MCF 10A (cell line): ENCODE measurements around the gene RXRB. TPM values are rescaled to one million over a fixed set of nuclear protein-coding genes. Genes with fewer than 3 reads are reported as not detected.

Experiments used
- BruUV-seq: library from RNA; stranded (reverse); fragments of 400-500 nt; replicated peaks from 2 replicates; lab custom pipeline; 2021; lab: Mats Ljungman, UMichigan
- CTCF ChIA-PET: fragments of 300-600 bp; sonication (Branson Sonifier 250); formaldehyde crosslinking; extraction: SDS; loops from one replicate; lab custom pipeline; 2021; ENCODE audit warnings: antibody characterized with exemption, inconsistent platforms; lab: Yijun Ruan, JAX
- POLR2A ChIA-PET: fragments of 300-600, 350-650 bp; sonication (Branson Sonifier 250); formaldehyde crosslinking; extraction: SDS; loops from one replicate; lab custom pipeline; 2020; ENCODE audit warnings: antibody characterized with exemption, inconsistent platforms; lab: Yijun Ruan, JAX
- DNase-seq: peaks from one replicate; pipeline ENCODE4 v3.0.0-alpha.2; 2018; ENCODE audit not compliant: unreplicated experiment
- H3K27ac Mint-ChIP-seq: one replicate; pipeline ENCODE4 v1.8.0; 2022; ENCODE audit warnings: mild to moderate bottlenecking, low read depth, mixed read lengths; ENCODE audit not compliant: unreplicated experiment
- H3K27me3 Mint-ChIP-seq: one replicate; pipeline ENCODE4 v1.8.0; 2022; ENCODE audit warnings: mixed read lengths; ENCODE audit not compliant: insufficient read depth, unreplicated experiment
- H3K36me3 Mint-ChIP-seq: one replicate; pipeline ENCODE4 v1.8.0; 2022; ENCODE audit warnings: mild to moderate bottlenecking, moderate library complexity, mixed read lengths; ENCODE audit not compliant: insufficient read depth, unreplicated experiment
- H3K4me1 Mint-ChIP-seq: one replicate; pipeline ENCODE4 v1.8.0; 2022; ENCODE audit warnings: mixed read lengths; ENCODE audit not compliant: insufficient read depth, unreplicated experiment
- H3K4me3 Mint-ChIP-seq: one replicate; pipeline ENCODE4 v1.8.0; 2022; ENCODE audit warnings: mild to moderate bottlenecking, moderate library complexity, mixed read lengths; ENCODE audit not compliant: unreplicated experiment
- H3K9me3 Mint-ChIP-seq: one replicate; pipeline ENCODE4 v1.8.0; 2022; ENCODE audit warnings: mixed read lengths; ENCODE audit not compliant: unreplicated experiment
- intact Hi-C: fragments of 100-400 bp; cut with micrococcal nuclease; formaldehyde crosslinking; loops from 2 replicates; pipeline ENCODE4 v1.14.1; 2022
- total RNA-seq: library from RNA; stranded (reverse); gene quantifications from 2 replicates; pipeline ENCODE4 v1.2.3, GENCODE V29; 2022
- TF ChIP-seq, protein P1 (sequence below): fragments of 200-600 bp; IDR thresholded peaks from one replicate; pipeline ENCODE4 v1.8.0; 2022; ENCODE audit warnings: antibody characterized with exemption, mild to moderate bottlenecking; ENCODE audit not compliant: unreplicated experiment

Gene RXRB
- total RNA-seq, 1 experiment from 2014 or later, result 35.1 TPM

DNA sequence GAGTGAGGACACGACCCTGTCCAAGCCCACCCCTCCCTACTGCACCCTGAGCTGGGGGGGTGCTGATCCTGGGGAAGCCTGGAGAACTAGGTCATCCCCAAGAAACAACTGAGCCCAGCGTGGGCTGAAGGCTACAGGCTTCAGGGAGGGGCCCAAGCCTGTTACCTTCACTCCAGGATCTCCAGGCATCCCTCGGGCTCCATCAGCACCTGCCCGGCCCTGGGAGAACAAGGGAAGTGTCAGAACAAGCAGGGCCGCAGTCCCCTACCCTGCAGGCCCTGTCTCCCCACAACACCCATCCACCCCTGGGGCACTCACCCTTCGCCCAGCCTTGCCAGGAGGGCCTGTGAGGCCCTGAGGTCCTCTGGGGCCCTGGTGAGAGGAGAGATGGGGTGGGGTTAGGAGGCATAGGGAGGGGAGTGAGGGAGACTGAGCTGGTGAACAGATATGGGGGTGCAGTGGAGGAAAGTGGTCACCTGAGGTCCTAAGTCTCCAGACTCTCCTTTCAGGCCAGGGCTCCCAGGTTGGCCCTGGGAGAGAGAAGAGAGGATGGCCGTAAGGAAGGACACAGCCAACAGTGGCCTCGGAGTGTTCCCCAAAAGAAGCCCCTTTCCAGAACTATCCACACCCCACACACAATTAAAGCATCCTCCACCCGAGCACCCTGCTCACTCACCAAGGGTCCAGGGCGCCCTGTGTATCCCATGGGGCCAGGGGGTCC lies 21.6 kb downstream of the RXRB start:
- ChIA-PET CTCF (interaction anchor here (0.5 to 1.0 kb wide), 2 partner anchors 11 to 328 kb away, joined by 3 read pairs; no protein-coding TSS in a partner anchor), POLR2A (no interaction called here)
- TF ChIP-seq, protein P1, sequence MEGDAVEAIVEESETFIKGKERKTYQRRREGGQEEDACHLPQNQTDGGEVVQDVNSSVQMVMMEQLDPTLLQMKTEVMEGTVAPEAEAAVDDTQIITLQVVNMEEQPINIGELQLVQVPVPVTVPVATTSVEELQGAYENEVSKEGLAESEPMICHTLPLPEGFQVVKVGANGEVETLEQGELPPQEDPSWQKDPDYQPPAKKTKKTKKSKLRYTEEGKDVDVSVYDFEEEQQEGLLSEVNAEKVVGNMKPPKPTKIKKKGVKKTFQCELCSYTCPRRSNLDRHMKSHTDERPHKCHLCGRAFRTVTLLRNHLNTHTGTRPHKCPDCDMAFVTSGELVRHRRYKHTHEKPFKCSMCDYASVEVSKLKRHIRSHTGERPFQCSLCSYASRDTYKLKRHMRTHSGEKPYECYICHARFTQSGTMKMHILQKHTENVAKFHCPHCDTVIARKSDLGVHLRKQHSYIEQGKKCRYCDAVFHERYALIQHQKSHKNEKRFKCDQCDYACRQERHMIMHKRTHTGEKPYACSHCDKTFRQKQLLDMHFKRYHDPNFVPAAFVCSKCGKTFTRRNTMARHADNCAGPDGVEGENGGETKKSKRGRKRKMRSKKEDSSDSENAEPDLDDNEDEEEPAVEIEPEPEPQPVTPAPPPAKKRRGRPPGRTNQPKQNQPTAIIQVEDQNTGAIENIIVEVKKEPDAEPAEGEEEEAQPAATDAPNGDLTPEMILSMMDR, result no peak
- no TSS peak for BruUV-seq
- no peaks in the 10 kb centered on the region for H3K36me3 Mint-ChIP-seq
- intact Hi-C loops, result no loop called here
- peaks cover 24% of the 10 kb centered on the region for H3K27me3 Mint-ChIP-seq
- no peak overlapping the region for H3K27ac Mint-ChIP-seq
- H3K4me3 Mint-ChIP-seq, result no peak overlapping the region
- no peaks in the 10 kb centered on the region for H3K4me1 Mint-ChIP-seq
- peaks cover 12% of the 10 kb centered on the region for H3K9me3 Mint-ChIP-seq
- DNase-seq, result no peak

DNA sequence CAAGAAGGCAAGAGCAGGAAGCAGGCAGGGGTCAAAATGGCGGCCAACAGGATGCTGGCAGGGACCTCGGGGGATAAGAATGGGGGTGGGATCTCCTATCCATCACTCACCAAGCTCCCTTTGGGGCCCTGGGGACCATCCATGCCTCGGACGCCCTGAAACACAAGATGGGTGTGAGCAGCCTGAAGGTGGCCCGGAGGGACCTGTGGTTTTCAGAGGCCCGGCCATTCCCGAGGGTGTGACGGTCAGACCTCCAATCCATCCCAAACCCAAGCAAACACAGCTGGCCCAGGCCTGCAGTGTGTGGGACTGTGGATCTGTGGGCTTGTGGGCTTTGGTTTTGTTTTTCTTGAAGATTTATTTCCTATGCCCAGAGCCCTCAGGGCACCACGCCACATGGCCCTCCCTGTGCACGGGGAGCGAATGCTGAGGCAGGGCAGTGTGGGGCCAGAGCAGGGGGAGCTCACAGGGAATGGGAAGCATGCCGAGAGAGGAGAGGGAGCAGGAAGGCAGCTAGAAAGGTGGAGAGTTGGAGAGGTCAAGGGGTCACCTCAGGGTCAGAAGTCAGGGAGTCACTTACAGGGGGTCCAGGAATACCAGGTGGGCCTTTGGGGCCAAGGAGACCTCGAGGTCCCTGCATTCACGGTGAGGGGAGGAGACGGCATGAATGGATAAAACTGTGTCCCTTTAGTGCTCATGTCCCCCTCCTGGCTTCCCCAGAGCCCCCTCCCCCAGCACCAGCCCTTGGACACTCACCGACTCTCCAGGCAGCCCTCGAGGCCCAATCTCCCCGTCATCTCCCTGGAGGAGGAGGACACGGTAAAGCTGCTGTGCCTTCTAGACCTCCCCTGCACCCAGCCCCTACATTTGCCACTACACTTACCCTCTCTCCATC lies 22.7 kb downstream of the RXRB start:
- Mint-ChIP-seq H3K4me1 (no peaks in the 10 kb centered on the region), H3K36me3 (no peaks in the 10 kb centered on the region), H3K27ac (no peak overlapping the region), H3K9me3 (peaks cover 3% of the 10 kb centered on the region), H3K27me3 (peaks cover 24% of the 10 kb centered on the region), H3K4me3 (no peak overlapping the region)
- no TSS peak for BruUV-seq
- CTCF ChIA-PET, result interaction anchor here (1.0 to 1.4 kb wide), 3 partner anchors 12 to 244 kb away, joined by 3 read pairs; no protein-coding TSS in a partner anchor
- intact Hi-C loops, result no loop called here
- POLR2A ChIA-PET, result no interaction called here
- TF ChIP-seq, protein P1, result no peak
- no peak for DNase-seq

DNA sequence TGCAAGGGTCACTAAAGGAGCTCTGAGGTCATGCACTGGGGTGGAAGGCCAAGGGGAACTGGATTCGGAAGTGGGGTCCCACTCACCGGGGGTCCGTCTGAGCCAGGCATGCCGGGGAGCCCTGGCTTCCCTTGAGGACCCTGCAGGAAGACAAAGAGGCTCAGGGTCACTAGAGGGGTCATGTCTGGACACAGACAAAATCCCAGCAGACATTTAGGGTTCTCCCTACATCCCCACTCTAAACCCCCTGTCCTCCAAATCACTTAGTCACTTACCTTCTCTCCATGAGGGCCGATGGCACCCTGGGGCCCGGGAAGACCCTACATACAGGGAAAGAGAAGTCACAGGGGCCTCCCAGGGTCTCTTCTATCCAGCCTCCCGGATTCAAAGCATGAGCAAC lies 23.6 kb downstream of the RXRB start:
- Mint-ChIP-seq H3K9me3 (no peaks in the 10 kb centered on the region), H3K4me3 (no peak overlapping the region), H3K36me3 (no peaks in the 10 kb centered on the region), H3K4me1 (no peaks in the 10 kb centered on the region), H3K27me3 (peaks cover 24% of the 10 kb centered on the region), H3K27ac (no peak overlapping the region)
- ChIA-PET CTCF (interaction anchor here (1.4 kb wide), 1 partner anchor 243 kb away, joined by 3 read pairs; no protein-coding TSS in a partner anchor), POLR2A (no interaction called here)
- DNase-seq, result no peak
- no TSS peak for BruUV-seq
- intact Hi-C loops, result no loop called here
- TF ChIP-seq, protein P1, result no peak
